ENCODE results near the gene ZMYND8.
"Not testable (repeated sequence)": the region's sequence is repeated elsewhere in the genome, so short reads cannot be mapped to it uniquely, and the experiment has no call there.

The ZMYND8 gene

GRCh38 chr20:47196091-47197081 lies 160.1 kb downstream of the ZMYND8 start:
- peak; percentile 32 for DNase-seq

GRCh38 chr20:47195573-47195972 lies 160.9 kb downstream of the ZMYND8 start:
- DNase-seq: no peak

GRCh38 chr20:47191956-47192355 lies 164.5 kb downstream of the ZMYND8 start:
- DNase-seq: no peak

- DNase-seq: no peak
Measured at GRCh38 chr20:47191074-47191673, 165.3 kb downstream of the ZMYND8 start.

- DNase-seq: no peak
Measured at GRCh38 chr20:47189060-47189459, 167.4 kb downstream of the ZMYND8 start.

GRCh38 chr20:47188540-47188939 lies 168.0 kb downstream of the ZMYND8 start:
- no peak for DNase-seq

- DNase-seq: no peak
Measured at GRCh38 chr20:47187450-47188195, 168.9 kb downstream of the ZMYND8 start.

- DNase-seq: no peak
Measured at GRCh38 chr20:47183367-47183766, 173.1 kb downstream of the ZMYND8 start.

- no peak for DNase-seq
Measured at GRCh38 chr20:47181056-47181862, 175.2 kb downstream of the ZMYND8 start.

- DNase-seq: no peak
Measured at GRCh38 chr20:47179267-47179666, 177.2 kb downstream of the ZMYND8 start.

GRCh38 chr20:47178851-47179250 lies 177.6 kb downstream of the ZMYND8 start:
- no peak for DNase-seq

GRCh38 chr20:47178277-47178676 lies 178.2 kb downstream of the ZMYND8 start:
- no peak for DNase-seq

- not testable (repeated sequence) for DNase-seq
Measured at GRCh38 chr20:47176217-47176616, 180.3 kb downstream of the ZMYND8 start.

- DNase-seq: no peak
Measured at GRCh38 chr20:47175493-47175892, 181.0 kb downstream of the ZMYND8 start.

GRCh38 chr20:47174456-47175243 lies 181.8 kb downstream of the ZMYND8 start:
- no peak for DNase-seq

- DNase-seq: no peak
Measured at GRCh38 chr20:47173596-47174216, 182.8 kb downstream of the ZMYND8 start.

- no peak for DNase-seq
Measured at GRCh38 chr20:47172579-47172978, 183.9 kb downstream of the ZMYND8 start.

- DNase-seq: no peak
Measured at GRCh38 chr20:47167846-47168245, 188.7 kb downstream of the ZMYND8 start.

- DNase-seq: no peak
Measured at GRCh38 chr20:47165376-47165865, 191.1 kb downstream of the ZMYND8 start.

- no peak for DNase-seq
Measured at GRCh38 chr20:47164140-47164539, 192.4 kb downstream of the ZMYND8 start.

- no peak for DNase-seq
Measured at GRCh38 chr20:47161411-47161810, 195.1 kb downstream of the ZMYND8 start.
